Measurements from ENCODE around the gene ACTA2. TPM values are rescaled to one million over a fixed set of nuclear protein-coding genes. Genes with fewer than 3 reads are reported as not detected.

Gene ACTA2
- total and polyA plus RNA-seq, 7 donors = 39.6 to 73.1 (median 56.6) TPM

GRCh38 chr10:88916986-88917385, 35.6 kb downstream of the ACTA2 start:
- no peaks in the 10 kb centered on the region for H3K9me3 ChIP-seq
- H3K4me3 ChIP-seq = no peak overlapping the region
- ATAC-seq (no peak), DNase-seq (no peak)
- H3K36me3 ChIP-seq (ENCODE audit: insufficient read depth in 1 of 2, low read depth in 1 of 2) = no peaks in the 10 kb centered on the region
- no peaks in the 10 kb centered on the region for H3K27me3 ChIP-seq (ENCODE audit: insufficient read depth in 3 of 3, low read length in 2 of 3)
- intact Hi-C loops (cut with DNase I) = no loop called here
- no peak overlapping the region for H3K27ac ChIP-seq
- TF ChIP-seq, protein P1, sequence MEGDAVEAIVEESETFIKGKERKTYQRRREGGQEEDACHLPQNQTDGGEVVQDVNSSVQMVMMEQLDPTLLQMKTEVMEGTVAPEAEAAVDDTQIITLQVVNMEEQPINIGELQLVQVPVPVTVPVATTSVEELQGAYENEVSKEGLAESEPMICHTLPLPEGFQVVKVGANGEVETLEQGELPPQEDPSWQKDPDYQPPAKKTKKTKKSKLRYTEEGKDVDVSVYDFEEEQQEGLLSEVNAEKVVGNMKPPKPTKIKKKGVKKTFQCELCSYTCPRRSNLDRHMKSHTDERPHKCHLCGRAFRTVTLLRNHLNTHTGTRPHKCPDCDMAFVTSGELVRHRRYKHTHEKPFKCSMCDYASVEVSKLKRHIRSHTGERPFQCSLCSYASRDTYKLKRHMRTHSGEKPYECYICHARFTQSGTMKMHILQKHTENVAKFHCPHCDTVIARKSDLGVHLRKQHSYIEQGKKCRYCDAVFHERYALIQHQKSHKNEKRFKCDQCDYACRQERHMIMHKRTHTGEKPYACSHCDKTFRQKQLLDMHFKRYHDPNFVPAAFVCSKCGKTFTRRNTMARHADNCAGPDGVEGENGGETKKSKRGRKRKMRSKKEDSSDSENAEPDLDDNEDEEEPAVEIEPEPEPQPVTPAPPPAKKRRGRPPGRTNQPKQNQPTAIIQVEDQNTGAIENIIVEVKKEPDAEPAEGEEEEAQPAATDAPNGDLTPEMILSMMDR (IDR thresholded peaks at IDR 0.05) = no peak
- 75 to 88% (median 84%) methylated on average over 3 of the region's 3 CpGs for WGBS, 3 donors
- H3K4me1 ChIP-seq = no peaks in the 10 kb centered on the region

GRCh38 chr10:88916231-88916630, 36.3 kb downstream of the ACTA2 start:
- H3K9me3 ChIP-seq = no peaks in the 10 kb centered on the region
- TF ChIP-seq, protein P1 (IDR thresholded peaks at IDR 0.05) = no peak

DNA sequence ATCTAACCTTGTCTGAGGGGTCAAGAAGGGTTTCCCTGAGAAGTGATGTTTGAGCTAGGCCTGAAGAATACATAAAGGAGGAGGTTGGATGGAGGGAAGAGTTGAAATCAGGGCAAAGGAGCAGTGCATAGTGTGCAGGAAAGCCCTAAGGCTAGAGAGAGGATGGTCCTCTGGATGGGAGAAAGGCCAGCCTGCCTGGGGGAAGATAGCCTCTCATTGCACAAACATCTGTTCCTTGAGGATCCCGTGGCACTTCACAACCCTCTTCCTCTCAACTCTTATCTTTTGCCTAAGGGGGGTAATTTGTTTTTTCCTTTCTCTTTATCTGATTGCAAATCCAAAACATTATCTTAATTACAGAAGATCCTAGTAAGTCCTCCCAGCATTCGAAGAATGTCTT, 36.8 kb downstream of the ACTA2 start:
- no peaks in the 10 kb centered on the region for H3K27me3 ChIP-seq (ENCODE audit: insufficient read depth in 3 of 3, low read length in 2 of 3)
- 77 to 81% (median 79%) methylated on average over 2 of the region's 2 CpGs for WGBS, 3 donors
- H3K4me3 ChIP-seq = no peak overlapping the region
- DNase-seq = no peak
- H3K27ac ChIP-seq = no peak overlapping the region
- H3K4me1 ChIP-seq = no peaks in the 10 kb centered on the region
- H3K36me3 ChIP-seq (ENCODE audit: insufficient read depth in 1 of 2, low read depth in 1 of 2) = no peaks in the 10 kb centered on the region
- TF ChIP-seq, protein P1 (IDR thresholded peaks at IDR 0.05) = no peak
- H3K9me3 ChIP-seq = no peaks in the 10 kb centered on the region
- ATAC-seq = no peak
- intact Hi-C loops (cut with DNase I) = no loop called here

More at GRCh38 chr10:88916231-88916630, 36.3 kb downstream of the ACTA2 start:
- intact Hi-C loops (cut with DNase I) = no loop called here
- DNase-seq = no peak
- Histone ChIP-seq H3K4me1 (no peaks in the 10 kb centered on the region), H3K4me3 (no peak overlapping the region), H3K27me3 (ENCODE audit: insufficient read depth in 3 of 3, low read length in 2 of 3) (no peaks in the 10 kb centered on the region), H3K36me3 (ENCODE audit: insufficient read depth in 1 of 2, low read depth in 1 of 2) (no peaks in the 10 kb centered on the region), H3K27ac (no peak overlapping the region)
- no peak for ATAC-seq

- H3K27ac ChIP-seq = peak overlapping the region; percentile 7
- no peaks in the 10 kb centered on the region for H3K4me1 ChIP-seq
- no peaks in the 10 kb centered on the region for H3K36me3 ChIP-seq (ENCODE audit: insufficient read depth in 1 of 2, low read depth in 1 of 2)
- H3K9me3 ChIP-seq = no peaks in the 10 kb centered on the region
- DNase-seq (no peak), ATAC-seq (no peak)
- H3K4me3 ChIP-seq = no peak overlapping the region
- no peaks in the 10 kb centered on the region for H3K27me3 ChIP-seq (ENCODE audit: insufficient read depth in 3 of 3, low read length in 2 of 3)
- 26 to 32% (median 30%) methylated on average over 5 of the region's 5 CpGs for WGBS, 3 donors
- intact Hi-C loops (cut with DNase I) = no loop called here
- TF ChIP-seq, protein P1 (IDR thresholded peaks at IDR 0.05) = no peak
Observed at GRCh38 chr10:88913788-88914187, 38.8 kb downstream of the ACTA2 start.

DNA sequence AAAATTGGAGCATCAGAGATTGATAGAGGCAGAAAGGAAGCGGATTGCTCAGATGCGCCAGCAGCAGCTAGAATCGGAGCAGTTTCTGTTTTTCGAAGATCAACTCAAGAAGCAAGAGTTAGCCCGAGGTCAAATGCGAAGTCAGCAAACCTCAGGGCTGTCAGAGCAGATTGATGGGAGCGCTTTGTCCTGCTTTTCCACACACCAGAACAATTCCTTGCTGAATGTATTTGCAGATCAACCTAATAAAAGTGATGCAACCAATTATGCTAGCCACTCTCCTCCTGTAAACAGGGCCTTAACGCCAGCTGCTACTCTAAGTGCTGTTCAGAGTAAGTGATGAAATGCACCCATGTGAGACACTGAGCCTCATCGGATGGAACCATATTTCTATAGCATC, 39.4 kb downstream of the ACTA2 start:
- no peaks in the 10 kb centered on the region for H3K27me3 ChIP-seq (ENCODE audit: insufficient read depth in 3 of 3, low read length in 2 of 3)
- intact Hi-C loops (cut with DNase I) = no loop called here
- WGBS, 3 donors = 41 to 63% (median 45%) methylated on average over 9 of the region's 9 CpGs
- no peaks in the 10 kb centered on the region for H3K9me3 ChIP-seq
- no peak overlapping the region for H3K27ac ChIP-seq
- DNase-seq = no peak
- TF ChIP-seq, protein P1 (IDR thresholded peaks at IDR 0.05) = no peak
- H3K4me1 ChIP-seq = no peaks in the 10 kb centered on the region
- peak in 2 of 4 donors; percentile 27 to 57 for ATAC-seq
- H3K4me3 ChIP-seq = no peak overlapping the region
- H3K36me3 ChIP-seq (ENCODE audit: insufficient read depth in 1 of 2, low read depth in 1 of 2) = no peaks in the 10 kb centered on the region
